SU-DHL-6 (cell line): ENCODE results near the gene KRT17.

Experiments
- H2AFZ ChIP-seq: fragments of 200-600 bp; sonication (generic); 2 replicates; pipeline ENCODE4 v1.6.1; 2014; ENCODE audit warnings: low read depth, mild to moderate bottlenecking, moderate library complexity, mixed read lengths, antibody characterized with exemption, low read length; ENCODE audit not compliant: severe bottlenecking
- H3F3A ChIP-seq: fragments of 200-600 bp; shearing (Covaris generic); 2 replicates; pipeline ENCODE4 v1.6.0; 2016; ENCODE audit warnings: antibody characterized with exemption, mild to moderate bottlenecking; ENCODE audit not compliant: insufficient read depth
- H3K27ac ChIP-seq: fragments of 200-600 bp; sonication (generic); 2 replicates; pipeline ENCODE4 v1.5.1; 2016; ENCODE audit warnings: low read depth, mild to moderate bottlenecking, low read length, moderate library complexity, mixed read lengths
- H3K27me3 ChIP-seq: fragments of 200-600 bp; sonication (generic), shearing (Covaris generic); 2 replicates; pipeline ENCODE4 v1.6.0; 2014; ENCODE audit warnings: mild to moderate bottlenecking, low read length
- H3K36me3 ChIP-seq: fragments of 200-600 bp; sonication (generic); 2 replicates; pipeline ENCODE4 v1.6.1; 2014; ENCODE audit warnings: mild to moderate bottlenecking, low read length, mixed read lengths
- H3K4me2 ChIP-seq: fragments of 300-600, 200-600 bp; shearing (Covaris generic), sonication (generic); 2 replicates; pipeline ENCODE4 v1.6.0; 2014; ENCODE audit warnings: low read length, low read depth, mild to moderate bottlenecking; ENCODE audit not compliant: poor library complexity, severe bottlenecking
- H3K4me3 ChIP-seq: fragments of 200-600 bp; sonication (generic); 2 replicates; pipeline ENCODE4 v1.5.1; 2014; ENCODE audit warnings: antibody characterized with exemption, low read length, mild to moderate bottlenecking, mixed read lengths; ENCODE audit not compliant: insufficient read depth, poor library complexity, severe bottlenecking
- H3K79me2 ChIP-seq: fragments of 200-600 bp; sonication (generic); 2 replicates; pipeline ENCODE4 v1.6.1; 2014; ENCODE audit warnings: mild to moderate bottlenecking, low read length, moderate library complexity; ENCODE audit not compliant: insufficient read depth
- H3K9ac ChIP-seq: fragments of 200-600 bp; sonication (generic); 2 replicates; pipeline ENCODE4 v1.7.0; 2014; ENCODE audit warnings: mild to moderate bottlenecking, low read length
- H3K9me2 ChIP-seq: fragments of 200-600 bp; sonication (generic); replicated peaks from 2 replicates; pipeline ENCODE4 v1.6.1; 2014; ENCODE audit warnings: low read length; ENCODE audit not compliant: insufficient read depth
- H3K9me3 ChIP-seq: fragments of 200-600 bp; sonication (generic); 2 replicates; pipeline ENCODE4 v1.6.1; 2014; ENCODE audit warnings: low read length, mixed read lengths; ENCODE audit not compliant: insufficient read depth
- H4K20me1 ChIP-seq: fragments of 200-600 bp; sonication (generic); 2 replicates; pipeline ENCODE4 v1.6.1; 2014; ENCODE audit warnings: low read depth, mild to moderate bottlenecking, antibody characterized with exemption, low read length, moderate library complexity, mixed read lengths
- CTCF ChIP-seq: fragments of 200-600 bp; sonication (generic); IDR thresholded peaks from one replicate; pipeline ENCODE4 v1.5.1; 2017; ENCODE audit warnings: antibody characterized with exemption, mild to moderate bottlenecking, low read length, moderate library complexity; ENCODE audit not compliant: insufficient read depth, poor library complexity, severe bottlenecking
- EZH2phosphoT487 ChIP-seq: fragments of 200-600 bp; sonication (generic), shearing (Covaris generic); conservative IDR thresholded peaks from 2 replicates; pipeline ENCODE4 v1.6.1; 2018; ENCODE audit warnings: mild to moderate bottlenecking, antibody characterized with exemption, low read length, moderate library complexity, mixed read lengths

KRT17 gene

GRCh38 chr17:41636652-41637051 is 12.3 kb upstream of the KRT17 start:
- H3K4me2 ChIP-seq = no peak overlapping the region
- no peaks in the 10 kb centered on the region for H4K20me1 ChIP-seq
- H3F3A ChIP-seq = no peaks in the 10 kb centered on the region
- no peak overlapping the region for H3K4me3 ChIP-seq
- TF ChIP-seq CTCF = no peak
- TF ChIP-seq EZH2phosphoT487 = no peak
- no peaks in the 10 kb centered on the region for H3K9me2 ChIP-seq
- no peaks in the 10 kb centered on the region for H3K27me3 ChIP-seq
- H2AFZ ChIP-seq = no peak overlapping the region
- H3K36me3 ChIP-seq = no peaks in the 10 kb centered on the region
- no peak overlapping the region for H3K9ac ChIP-seq
- H3K9me3 ChIP-seq = no peaks in the 10 kb centered on the region; the same call in 1 of the 2 replicates
- no peaks in the 10 kb centered on the region for H3K79me2 ChIP-seq
- H3K27ac ChIP-seq = no peak overlapping the region

- H3K4me3 ChIP-seq = no peak overlapping the region
- TF ChIP-seq EZH2phosphoT487 (no peak), CTCF (no peak)
- no peaks in the 10 kb centered on the region for H3K36me3 ChIP-seq
- H3K27me3 ChIP-seq = no peaks in the 10 kb centered on the region
- no peaks in the 10 kb centered on the region; the same call in 1 of the 2 replicates for H3K9me3 ChIP-seq
- no peaks in the 10 kb centered on the region for H3K79me2 ChIP-seq
- no peak overlapping the region for H3K9ac ChIP-seq
- H4K20me1 ChIP-seq = no peaks in the 10 kb centered on the region
- no peaks in the 10 kb centered on the region for H3K9me2 ChIP-seq
- no peak overlapping the region for H3K4me2 ChIP-seq
- no peaks in the 10 kb centered on the region for H3F3A ChIP-seq
- H2AFZ ChIP-seq = no peak overlapping the region
- no peak overlapping the region for H3K27ac ChIP-seq
These were observed 11.0 kb upstream of the KRT17 start for GRCh38 chr17:41635121-41636097.

GRCh38 chr17:41634639-41635038 is 10.3 kb upstream of the KRT17 start:
- Histone ChIP-seq H4K20me1 (no peaks in the 10 kb centered on the region), H3K79me2 (no peaks in the 10 kb centered on the region), H3K9ac (no peak overlapping the region), H3K27me3 (no peaks in the 10 kb centered on the region), H3K9me3 (no peaks in the 10 kb centered on the region; the same call in 1 of the 2 replicates), H3K4me2 (no peak overlapping the region), H3K9me2 (no peaks in the 10 kb centered on the region), H2AFZ (no peak overlapping the region), H3K4me3 (no peak overlapping the region), H3F3A (no peaks in the 10 kb centered on the region), H3K27ac (no peak overlapping the region), H3K36me3 (no peaks in the 10 kb centered on the region)
- TF ChIP-seq EZH2phosphoT487 (no peak), CTCF (no peak)
